Embryonic facial prominence (tissue), 1 donor: ENCODE data around the gene UNC13B.

Source experiments
- DNase-seq: peaks from one replicate; pipeline ENCODE4 v3.0.0-alpha.2; 2016; ENCODE audit errors: extremely low spot score

Gene UNC13B

DNA sequence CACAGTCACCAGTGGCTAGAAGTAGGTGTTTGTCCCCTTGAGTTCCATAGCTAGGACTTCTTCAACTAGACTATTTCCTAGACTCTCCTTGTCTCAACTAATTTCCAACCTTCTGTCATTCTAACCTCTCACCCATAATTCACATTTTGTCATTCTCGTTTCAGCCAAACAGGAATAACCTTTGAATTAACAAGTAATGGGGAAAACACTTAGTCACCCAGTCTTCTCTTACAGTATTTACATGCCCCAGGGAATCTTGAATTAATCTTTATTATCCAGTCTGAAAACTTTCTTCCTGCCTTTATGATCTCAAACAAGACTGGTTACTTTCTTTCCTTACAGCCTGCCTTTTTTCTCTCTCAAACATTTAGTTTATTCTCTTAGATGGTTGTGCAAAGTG is 264.8 kb downstream of the UNC13B start:
- no peak for DNase-seq

DNA sequence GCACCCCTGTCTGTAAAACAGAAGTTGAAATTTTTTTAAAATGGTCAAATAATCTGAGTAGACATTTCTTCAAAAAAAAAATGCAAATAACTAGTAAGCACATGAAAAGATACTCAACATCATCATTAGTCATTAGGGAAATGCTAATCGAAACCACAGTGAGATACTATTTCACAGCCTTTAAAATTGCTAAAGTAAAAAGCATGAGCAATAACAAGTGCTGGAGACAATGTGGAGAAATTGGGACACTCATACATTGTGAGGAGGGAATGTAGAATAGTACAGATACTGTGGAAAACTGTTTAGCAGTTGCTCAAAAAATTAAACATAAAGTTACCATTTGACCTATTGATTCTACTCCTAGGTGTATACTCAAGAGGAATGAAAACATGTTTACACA is 269.7 kb downstream of the UNC13B start:
- DNase-seq = no peak

DNA sequence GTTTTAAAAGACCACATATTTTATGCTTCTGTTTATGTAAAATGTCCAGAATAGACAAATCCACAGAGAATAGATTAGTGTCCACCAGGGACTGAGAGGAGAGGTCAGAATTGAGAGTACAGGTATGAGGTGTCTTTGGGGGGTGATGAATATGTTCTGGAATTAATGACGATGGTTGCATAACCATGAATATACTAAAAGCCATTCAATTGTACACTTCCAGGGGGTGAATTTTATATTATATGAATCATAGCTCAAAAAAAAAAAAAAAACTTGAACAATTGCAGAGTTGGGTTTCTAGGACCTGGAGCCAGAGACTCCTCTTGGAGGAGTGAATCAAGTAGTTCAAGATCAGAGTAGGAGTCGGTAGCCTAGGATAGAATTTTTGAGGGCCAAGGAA is 270.3 kb downstream of the UNC13B start:
- no peak for DNase-seq

DNA sequence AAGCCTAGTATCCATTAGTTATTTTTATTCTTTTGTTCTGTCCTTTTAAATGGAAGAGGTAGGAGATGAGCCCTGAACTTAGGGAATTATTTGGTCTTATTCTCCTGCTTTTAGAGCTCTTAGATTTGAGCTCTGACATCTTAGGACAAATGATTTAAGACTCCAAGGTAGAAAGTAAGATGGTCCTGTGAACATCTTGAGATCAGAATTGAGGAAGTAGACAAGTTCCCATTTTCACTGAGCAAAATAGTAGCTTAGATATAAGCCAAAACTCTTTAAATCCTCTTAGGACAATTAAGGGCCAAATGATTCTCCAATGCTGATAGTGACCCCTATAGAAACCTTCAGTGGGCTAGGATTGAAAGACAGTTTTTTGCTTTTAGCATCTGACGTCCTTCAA is 275.1 kb downstream of the UNC13B start:
- no peak for DNase-seq

DNA sequence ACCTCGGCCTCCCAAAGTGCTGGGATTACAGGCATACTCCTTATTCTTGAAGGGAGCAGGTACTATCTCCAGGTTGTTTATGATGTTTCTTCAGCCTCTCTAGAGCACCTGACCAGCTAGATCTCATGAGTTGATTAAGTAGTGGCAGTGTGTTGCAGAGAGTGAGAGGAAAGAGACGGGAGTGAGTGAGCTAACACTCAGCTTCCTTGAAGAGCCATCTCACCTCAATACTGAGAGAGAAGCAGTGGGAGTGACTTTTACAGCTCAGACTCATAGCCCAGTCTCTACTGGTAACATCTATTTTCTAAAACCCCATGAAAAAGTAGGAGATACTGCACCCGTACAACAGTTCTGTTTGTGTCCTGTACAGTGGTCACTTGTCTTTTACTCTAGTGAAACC is 284.2 kb downstream of the UNC13B start:
- DNase-seq = no peak

DNA sequence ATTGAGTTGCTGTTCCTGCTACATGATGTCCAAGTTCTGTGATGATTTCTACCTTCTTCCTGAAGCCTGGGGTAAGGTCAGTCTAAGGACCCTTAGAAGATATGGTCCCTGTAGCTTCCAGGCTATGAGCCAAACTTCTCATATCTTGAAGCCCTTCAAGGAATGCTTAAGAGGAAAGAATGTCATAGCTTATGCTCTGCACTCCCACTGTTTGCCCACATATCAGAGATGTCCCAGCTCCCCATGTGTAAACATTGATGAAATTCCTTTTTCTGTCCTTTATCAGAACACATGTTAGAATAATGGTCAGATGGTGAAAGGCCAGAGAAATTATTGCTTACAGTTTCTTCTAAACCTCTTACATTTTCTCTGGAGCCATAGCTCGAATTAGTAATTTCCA is 286.7 kb downstream of the UNC13B start:
- no peak for DNase-seq

- DNase-seq = no peak
These were observed 290.7 kb downstream of the UNC13B start for GRCh38 chr9:35452481-35452880.

DNA sequence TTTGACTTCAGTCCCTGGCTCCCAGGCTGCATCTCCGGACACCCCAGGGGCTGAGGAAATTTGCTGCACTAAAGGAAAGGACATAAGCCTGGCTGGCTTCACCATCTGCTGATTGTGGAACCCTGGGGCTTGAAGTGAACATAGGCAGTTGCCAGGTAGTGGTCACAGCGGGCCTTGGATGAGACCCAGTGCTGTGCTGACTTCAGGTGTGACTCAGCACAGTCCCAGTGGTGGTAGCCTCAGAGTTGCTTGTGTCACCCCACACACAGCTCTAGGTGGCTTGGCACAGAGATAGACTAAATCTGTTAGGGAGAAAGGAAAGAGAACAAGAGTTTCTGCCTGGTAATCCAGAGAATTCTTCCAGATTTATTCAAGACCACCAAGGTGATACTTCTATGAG is 292.0 kb downstream of the UNC13B start:
- DNase-seq = no peak
